Measurements from ENCODE around the gene C13orf42.

C13orf42 gene

GRCh38 chr13:51154029-51154555 lies 43.0 kb upstream of the C13orf42 start:
- Mint-ChIP-seq H3K27ac (no peak overlapping the region), H3K36me3 (ENCODE audit: low read depth) (no peaks in the 10 kb centered on the region), H3K4me1 (peaks cover 11% of the 10 kb centered on the region), H3K27me3 (ENCODE audit: low read depth) (peaks cover 22% of the 10 kb centered on the region), H3K9me3 (no peaks in the 10 kb centered on the region), H3K4me3 (no peak overlapping the region)
- TF ChIP-seq, protein P1, sequence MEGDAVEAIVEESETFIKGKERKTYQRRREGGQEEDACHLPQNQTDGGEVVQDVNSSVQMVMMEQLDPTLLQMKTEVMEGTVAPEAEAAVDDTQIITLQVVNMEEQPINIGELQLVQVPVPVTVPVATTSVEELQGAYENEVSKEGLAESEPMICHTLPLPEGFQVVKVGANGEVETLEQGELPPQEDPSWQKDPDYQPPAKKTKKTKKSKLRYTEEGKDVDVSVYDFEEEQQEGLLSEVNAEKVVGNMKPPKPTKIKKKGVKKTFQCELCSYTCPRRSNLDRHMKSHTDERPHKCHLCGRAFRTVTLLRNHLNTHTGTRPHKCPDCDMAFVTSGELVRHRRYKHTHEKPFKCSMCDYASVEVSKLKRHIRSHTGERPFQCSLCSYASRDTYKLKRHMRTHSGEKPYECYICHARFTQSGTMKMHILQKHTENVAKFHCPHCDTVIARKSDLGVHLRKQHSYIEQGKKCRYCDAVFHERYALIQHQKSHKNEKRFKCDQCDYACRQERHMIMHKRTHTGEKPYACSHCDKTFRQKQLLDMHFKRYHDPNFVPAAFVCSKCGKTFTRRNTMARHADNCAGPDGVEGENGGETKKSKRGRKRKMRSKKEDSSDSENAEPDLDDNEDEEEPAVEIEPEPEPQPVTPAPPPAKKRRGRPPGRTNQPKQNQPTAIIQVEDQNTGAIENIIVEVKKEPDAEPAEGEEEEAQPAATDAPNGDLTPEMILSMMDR (IDR thresholded peaks at IDR 0.05; ENCODE audit: unreplicated experiment in 3 of 3) = no peak

DNA sequence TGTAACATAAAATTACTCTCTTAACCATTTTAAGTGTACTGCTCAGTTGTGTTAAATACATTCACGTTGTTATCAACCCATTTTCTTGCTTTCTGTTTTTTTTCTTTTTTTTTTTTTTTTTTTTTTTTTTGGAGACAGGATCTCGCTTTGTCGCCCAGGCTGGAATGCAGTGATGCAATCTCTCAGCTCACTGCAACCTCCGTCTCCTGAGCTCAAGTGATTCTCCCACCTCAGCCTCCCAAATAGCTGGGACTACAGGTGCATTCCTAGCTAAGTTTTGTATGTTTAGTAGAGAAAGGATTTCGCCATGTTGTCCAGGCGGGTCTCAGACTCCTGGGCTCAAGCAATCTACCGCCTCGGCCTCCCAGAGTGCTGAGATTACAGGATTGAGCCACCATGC lies 42.5 kb upstream of the C13orf42 start:
- no peaks in the 10 kb centered on the region for H3K9me3 Mint-ChIP-seq
- H3K4me1 Mint-ChIP-seq = peaks cover 10% of the 10 kb centered on the region
- TF ChIP-seq, protein P1 (IDR thresholded peaks at IDR 0.05; ENCODE audit: unreplicated experiment in 3 of 3) = no peak
- H3K36me3 Mint-ChIP-seq (ENCODE audit: low read depth) = no peaks in the 10 kb centered on the region
- H3K4me3 Mint-ChIP-seq = no peak overlapping the region
- H3K27ac Mint-ChIP-seq = no peak overlapping the region
- peaks cover 23% of the 10 kb centered on the region for H3K27me3 Mint-ChIP-seq (ENCODE audit: low read depth)

DNA sequence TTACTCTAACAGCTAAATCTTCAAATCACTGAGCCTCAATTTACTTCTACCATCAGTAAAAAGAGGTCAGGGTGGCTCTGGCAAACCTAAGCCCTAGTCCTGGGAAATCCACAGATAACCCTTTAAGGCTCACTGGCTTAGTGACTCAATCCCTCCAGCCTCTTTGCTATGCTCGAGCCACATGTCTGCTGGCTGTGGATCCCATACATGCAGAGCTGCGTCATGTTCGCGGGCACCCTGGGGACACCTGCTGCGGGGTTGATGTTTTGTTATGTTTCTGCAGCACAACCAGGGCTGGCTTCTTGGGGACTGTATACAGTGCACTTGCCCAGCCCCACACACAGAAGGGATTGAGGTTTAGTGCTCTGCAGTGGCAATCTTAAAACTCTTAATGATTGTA lies 41.6 kb upstream of the C13orf42 start:
- Mint-ChIP-seq H3K4me3 (no peak overlapping the region), H3K27me3 (ENCODE audit: low read depth) (peaks cover 28% of the 10 kb centered on the region), H3K9me3 (no peaks in the 10 kb centered on the region), H3K4me1 (peaks cover 9% of the 10 kb centered on the region), H3K27ac (no peak overlapping the region), H3K36me3 (ENCODE audit: low read depth) (no peaks in the 10 kb centered on the region)
- TF ChIP-seq, protein P1 (IDR thresholded peaks at IDR 0.05; ENCODE audit: unreplicated experiment in 3 of 3) = no peak

- no peaks in the 10 kb centered on the region for H3K9me3 Mint-ChIP-seq
- H3K36me3 Mint-ChIP-seq (ENCODE audit: low read depth) = no peaks in the 10 kb centered on the region
- peaks cover 30% of the 10 kb centered on the region for H3K27me3 Mint-ChIP-seq (ENCODE audit: low read depth)
- peaks cover 9% of the 10 kb centered on the region for H3K4me1 Mint-ChIP-seq
- TF ChIP-seq, protein P1 (IDR thresholded peaks at IDR 0.05; ENCODE audit: unreplicated experiment in 3 of 3) = no peak
- H3K4me3 Mint-ChIP-seq = no peak overlapping the region
- no peak overlapping the region for H3K27ac Mint-ChIP-seq
These were observed 40.4 kb upstream of the C13orf42 start for GRCh38 chr13:51151463-51151862.

DNA sequence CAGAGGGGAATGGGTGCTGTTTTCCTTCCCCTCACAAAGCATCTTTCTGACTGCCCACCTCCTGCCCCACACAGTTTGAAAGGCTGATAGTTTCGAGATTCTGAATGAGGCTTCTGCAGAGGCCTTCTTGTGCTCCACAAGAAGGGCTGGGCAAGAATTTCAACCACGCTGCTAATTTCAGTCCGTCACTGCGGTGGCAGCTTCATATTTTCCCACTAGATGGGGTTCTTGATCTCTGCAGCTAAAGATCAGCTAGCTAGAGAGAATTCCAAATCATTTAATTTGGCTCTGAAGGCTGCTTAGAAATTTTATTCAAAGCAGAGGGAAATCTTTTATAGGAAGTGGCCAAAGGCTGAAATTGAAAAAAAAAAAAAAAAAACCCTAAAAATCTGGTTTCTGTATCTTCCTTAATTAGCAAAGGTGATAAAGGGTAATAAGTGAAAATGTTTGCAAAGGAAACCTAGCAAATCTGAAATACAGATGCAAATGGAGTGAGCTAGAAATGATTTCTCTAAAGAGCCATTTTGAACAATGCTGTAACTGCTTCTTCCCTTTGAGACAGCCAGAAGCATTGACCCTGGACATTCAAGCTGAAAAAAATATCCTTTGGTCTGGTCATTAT lies 38.0 kb upstream of the C13orf42 start:
- Mint-ChIP-seq H3K4me1 (peaks cover 9% of the 10 kb centered on the region), H3K27me3 (ENCODE audit: low read depth) (peaks cover 34% of the 10 kb centered on the region), H3K9me3 (peaks cover 3% of the 10 kb centered on the region), H3K4me3 (no peak overlapping the region), H3K36me3 (ENCODE audit: low read depth) (no peaks in the 10 kb centered on the region), H3K27ac (no peak overlapping the region)
- TF ChIP-seq, protein P1 (IDR thresholded peaks at IDR 0.05; ENCODE audit: unreplicated experiment in 3 of 3) = peak; percentile 76 to 80 (median 80)

All from nephron (organoid).